GM23338 (cell line): ENCODE measurements around the gene CCDC27. TPM values are rescaled to one million over a fixed set of nuclear protein-coding genes. Genes with fewer than 3 reads are reported as not detected.
"Not testable (repeated sequence)": the region's sequence is repeated elsewhere in the genome, so short reads cannot be mapped to it uniquely, and the experiment has no call there.

Source experiments
- ATAC-seq: fragments of 200-7000 bp; cut with Tn5 transposase; 3 replicates; pipeline ENCODE4 v1.9.1; 2020
- DNase-seq: peaks from one replicate; pipeline ENCODE4 v3.0.0-alpha.2; 2015; ENCODE audit warnings: low spot score
- H2AFZ ChIP-seq: fragments of 200-600 bp; sonication (generic); 2 replicates; pipeline ENCODE4 v1.8.0; 2016; ENCODE audit warnings: antibody characterized with exemption, mild to moderate bottlenecking, moderate library complexity
- H3F3A ChIP-seq: fragments of 200-600 bp; sonication (generic); replicated peaks from 2 replicates; pipeline ENCODE4 v1.8.0; 2017; ENCODE audit warnings: antibody characterized with exemption, mixed run types, low read depth
- H3K27ac ChIP-seq: fragments of 200-600 bp; sonication (generic); 2 replicates; pipeline ENCODE4 v1.6.1; 2016; ENCODE audit warnings: low read depth
- H3K27me3 ChIP-seq: fragments of 200-600 bp; sonication (generic); 2 replicates; pipeline ENCODE4 v1.8.0; 2016; ENCODE audit warnings: mild to moderate bottlenecking, mixed run types, moderate library complexity; ENCODE audit not compliant: insufficient read depth
- H3K36me3 ChIP-seq: fragments of 200-600 bp; sonication (generic); 2 replicates; pipeline ENCODE4 v1.8.0; 2016; ENCODE audit warnings: mild to moderate bottlenecking; ENCODE audit not compliant: insufficient read depth
- H3K4me1 ChIP-seq: fragments of 200-600 bp; sonication (generic); 2 replicates; pipeline ENCODE4 v1.8.0; 2016; ENCODE audit warnings: mild to moderate bottlenecking, moderate library complexity; ENCODE audit not compliant: insufficient read depth
- H3K4me2 ChIP-seq: fragments of 200-600 bp; sonication (generic); 2 replicates; pipeline ENCODE4 v1.7.1; 2017; ENCODE audit warnings: mixed run types
- H3K4me3 ChIP-seq: fragments of 200-600 bp; sonication (generic); 2 replicates; pipeline ENCODE4 v1.6.1; 2016; ENCODE audit warnings: mixed run types
- H3K79me2 ChIP-seq: fragments of 200-600 bp; sonication (generic); replicated peaks from 2 replicates; pipeline ENCODE4 v1.8.0; 2017; ENCODE audit warnings: mild to moderate bottlenecking; ENCODE audit not compliant: insufficient read depth
- H3K9me2 ChIP-seq: fragments of 200-600 bp; sonication (generic); 2 replicates; pipeline ENCODE4 v1.8.0; 2017; ENCODE audit not compliant: insufficient read depth
- H4K20me1 ChIP-seq: fragments of 200-600 bp; sonication (generic); replicated peaks from 2 replicates; pipeline ENCODE4 v1.8.0; 2017; ENCODE audit warnings: mild to moderate bottlenecking; ENCODE audit not compliant: insufficient read depth
- H3K27ac Mint-ChIP-seq: 2 replicates; pipeline ENCODE4 v1.8.0; 2020; ENCODE audit warnings: inconsistent platforms, mild to moderate bottlenecking, moderate library complexity, mixed read lengths
- H3K27me3 Mint-ChIP-seq: 3 replicates; pipeline ENCODE4 v1.8.0; 2022; ENCODE audit warnings: low read depth, mild to moderate bottlenecking, moderate library complexity, mixed read lengths, inconsistent platforms; ENCODE audit not compliant: insufficient read depth, poor library complexity
- H3K36me3 Mint-ChIP-seq: 3 replicates; pipeline ENCODE4 v1.8.0; 2021; ENCODE audit warnings: low read depth, mild to moderate bottlenecking, inconsistent platforms, moderate library complexity, mixed read lengths
- H3K4me1 Mint-ChIP-seq: 3 replicates; pipeline ENCODE4 v1.8.0; 2020; ENCODE audit warnings: mild to moderate bottlenecking, inconsistent platforms, mixed read lengths
- H3K4me3 Mint-ChIP-seq: 3 replicates; pipeline ENCODE4 v1.8.0; 2021; ENCODE audit warnings: moderate library complexity, mild to moderate bottlenecking, inconsistent platforms, mixed read lengths
- H3K9me3 Mint-ChIP-seq: 3 replicates; pipeline ENCODE4 v1.8.0; 2020; ENCODE audit warnings: moderate library complexity, mild to moderate bottlenecking, inconsistent platforms, mixed read lengths
- EZH2 ChIP-seq: fragments of 200-600 bp; sonication (generic); IDR thresholded peaks from one replicate; pipeline ENCODE4 v1.8.0; 2017; ENCODE audit warnings: antibody characterized with exemption, mild to moderate bottlenecking, low read depth; ENCODE audit not compliant: unreplicated experiment
- EZH2phosphoT487 ChIP-seq: fragments of 200-600 bp; sonication (generic); IDR thresholded peaks from one replicate; pipeline ENCODE4 v1.8.1; 2018; ENCODE audit warnings: antibody characterized with exemption; ENCODE audit not compliant: unreplicated experiment
- POLR2AphosphoS5 ChIP-seq: IDR thresholded peaks from 2 replicates; pipeline ENCODE4 v1.6.1; 2016; ENCODE audit warnings: antibody characterized with exemption, low read depth
- ZNF114 ChIP-seq: fragments of 250-450 bp; sonication (Bioruptor Pico); IDR thresholded peaks from 2 replicates; pipeline ENCODE4 v1.5.0; 2020; ENCODE audit warnings: mild to moderate bottlenecking, moderate library complexity
- ZNF331 ChIP-seq: fragments of 250-450 bp; sonication (Bioruptor Pico); IDR thresholded peaks from 2 replicates; pipeline ENCODE4 v1.5.0; 2020; ENCODE audit warnings: low read depth, mild to moderate bottlenecking, moderate library complexity
- polyA plus RNA-seq: library from polyadenylated mRNA; unstranded; fragments of >200 nt; fragmentation: Nextera tagmentation; extraction: Ambion mirVana; gene quantifications from 2 replicates; pipeline ENCODE4 v1.2.1, GENCODE V29; 2016
- total RNA-seq: library from RNA; depleted of rRNA; stranded (reverse); fragments of >200 nt; shearing (Covaris generic); gene quantifications from 2 replicates; pipeline ENCODE4 v1.2.3, GENCODE V29; 2014
- TF ChIP-seq, protein P1 (sequence below): IDR thresholded peaks from 2 replicates; pipeline ENCODE4 v1.6.1; 2016; ENCODE audit warnings: antibody characterized with exemption
- TF ChIP-seq, protein P2 (sequence below): IDR thresholded peaks from one replicate; pipeline ENCODE4 v1.6.1; 2018; ENCODE audit warnings: antibody characterized with exemption; ENCODE audit not compliant: unreplicated experiment
- TF ChIP-seq, protein P3 (sequence below), 2 experiments: fragments of 200-600 bp in 1 of 2; sonication (generic) in 1 of 2; conservative IDR thresholded peaks; 2 replicates each; pipeline versions ENCODE4 v1.5.1 to v1.6.1; 2016 to 2017; ENCODE audit warnings: antibody characterized with exemption in 2 of 2, low read depth in 2 of 2, mild to moderate bottlenecking in 2 of 2, moderate library complexity in 1 of 2

Gene CCDC27
- total and polyA plus RNA-seq, 2 experiments from 2014 or later, result 0.18 to 0.45 TPM

DNA sequence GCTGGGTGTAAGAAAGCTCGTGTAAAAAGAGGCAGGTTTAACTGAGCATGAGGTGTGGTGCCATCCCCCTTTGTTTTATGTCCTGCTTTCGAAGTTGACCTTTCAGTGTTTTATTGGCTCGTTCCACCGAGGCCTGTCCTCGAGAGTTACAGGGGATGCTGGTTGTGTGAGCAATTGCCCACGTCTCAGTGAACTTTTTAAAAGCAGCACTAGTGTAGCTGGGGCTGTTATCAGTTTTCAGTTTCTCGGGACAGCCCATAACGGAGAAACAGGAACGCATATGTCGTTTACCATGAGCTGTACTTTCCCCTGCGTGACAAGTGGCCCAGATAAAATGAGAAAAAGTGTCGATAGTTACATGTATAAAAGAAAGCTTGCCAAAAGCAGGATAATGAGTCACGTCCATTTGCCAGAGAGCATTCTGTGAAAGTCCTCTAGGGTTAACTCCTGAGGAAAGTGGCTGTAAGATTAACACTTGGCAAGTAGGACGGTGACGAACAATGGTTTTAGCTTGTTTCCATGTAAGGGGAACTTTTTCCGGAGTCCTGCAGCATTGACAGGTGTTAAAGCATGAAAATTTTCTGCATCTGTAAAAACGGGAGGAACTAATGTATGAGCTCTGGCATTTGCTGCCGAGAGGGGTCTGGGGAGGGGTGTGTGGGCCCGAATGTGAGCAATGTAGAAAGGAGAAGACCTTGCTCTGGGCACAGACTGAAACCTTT is 51.8 kb downstream of the CCDC27 start:
- Mint-ChIP-seq H3K4me3 (no peak overlapping the region), H3K9me3 (peaks cover 51% of the 10 kb centered on the region)
- H4K20me1 ChIP-seq, result no peaks in the 10 kb centered on the region

DNA sequence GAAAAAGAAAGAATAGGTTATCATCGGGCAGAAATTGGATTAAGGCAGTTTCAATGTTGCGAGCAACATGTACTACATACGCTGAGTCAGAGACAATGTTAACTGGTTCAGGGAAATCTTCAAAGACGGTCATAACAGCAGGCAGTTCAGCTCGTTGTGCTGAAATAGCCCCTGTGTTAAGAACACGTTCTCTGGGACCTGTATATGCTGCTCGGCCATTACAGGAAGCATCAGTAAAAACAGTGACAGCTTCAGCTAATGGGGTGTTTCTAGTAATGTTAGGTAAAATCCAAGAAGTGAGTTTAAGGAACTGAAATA is 52.3 kb downstream of the CCDC27 start:
- H3K36me3 Mint-ChIP-seq, result peaks cover 13% of the 10 kb centered on the region
- H3K4me2 ChIP-seq, H3F3A ChIP-seq, H3K9me2 ChIP-seq, H3K4me3 ChIP-seq, DNase-seq, H3K27me3 ChIP-seq, H4K20me1 ChIP-seq, H3K79me2 ChIP-seq, H3K4me1 ChIP-seq, H3K27ac Mint-ChIP-seq, ATAC-seq, H3K36me3 ChIP-seq, H3K27me3 Mint-ChIP-seq, H3K27ac ChIP-seq, H3K4me3 Mint-ChIP-seq, H3K4me1 Mint-ChIP-seq, H2AFZ ChIP-seq: not testable (repeated sequence)
- H3K9me3 Mint-ChIP-seq, result peaks cover 56% of the 10 kb centered on the region

More for the DNA sequence above, 51.8 kb downstream of the CCDC27 start:
- DNase-seq, result no peak
- no peaks in the 10 kb centered on the region for H3K9me2 ChIP-seq
- Mint-ChIP-seq H3K27ac (no peak overlapping the region), H3K36me3 (peaks cover 13% of the 10 kb centered on the region), H3K27me3 (peaks cover 3% of the 10 kb centered on the region), H3K4me1 (no peaks in the 10 kb centered on the region; the same call in 1 of the 3 replicates)
- ATAC-seq, result no peak
- H2AFZ ChIP-seq, result no peak overlapping the region
- no peaks in the 10 kb centered on the region for H3K27me3 ChIP-seq
- no peaks in the 10 kb centered on the region for H3K36me3 ChIP-seq
- H3K4me1 ChIP-seq, result no peaks in the 10 kb centered on the region
- no peaks in the 10 kb centered on the region for H3K79me2 ChIP-seq
- no peak overlapping the region for H3K4me2 ChIP-seq
- H3K27ac ChIP-seq, result no peak overlapping the region
- no peak overlapping the region for H3K4me3 ChIP-seq
- no peaks in the 10 kb centered on the region for H3F3A ChIP-seq
- TF ChIP-seq EZH2, result no peak
- TF ChIP-seq POLR2AphosphoS5, result no peak

DNA sequence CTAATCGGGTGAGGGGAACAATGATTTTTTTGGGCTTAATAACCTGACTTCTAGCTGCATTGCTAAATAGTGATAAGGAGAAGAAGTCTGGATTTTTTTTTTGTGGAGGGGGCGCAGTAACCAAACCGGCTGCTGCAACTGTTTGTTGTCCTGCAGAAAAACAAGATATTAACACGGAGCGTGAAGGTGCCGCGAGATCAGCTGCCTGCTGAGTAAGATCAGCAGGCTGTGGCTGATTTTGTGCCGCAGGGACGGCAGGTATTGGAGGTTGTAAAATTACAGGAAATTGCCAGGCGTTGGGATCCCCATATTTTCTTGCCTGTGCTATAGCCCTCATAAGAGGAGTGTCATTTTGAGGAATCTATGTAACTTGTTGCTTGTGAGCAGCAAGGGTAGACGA is 52.8 kb downstream of the CCDC27 start:
- DNase-seq (no peak), ATAC-seq (no peak)
- Mint-ChIP-seq H3K4me1 (no peaks in the 10 kb centered on the region; the same call in 2 of the 3 replicates), H3K27me3 (peaks cover 2% of the 10 kb centered on the region), H3K9me3 (peaks cover 58% of the 10 kb centered on the region), H3K4me3 (no peak overlapping the region), H3K36me3 (peaks cover 13% of the 10 kb centered on the region), H3K27ac (no peak overlapping the region)
- Histone ChIP-seq H3K79me2 (no peaks in the 10 kb centered on the region), H3K9me2 (no peaks in the 10 kb centered on the region), H3K4me1 (no peaks in the 10 kb centered on the region), H2AFZ (no peak overlapping the region), H3K4me3 (no peak overlapping the region), H4K20me1 (no peaks in the 10 kb centered on the region), H3K27ac (no peak overlapping the region), H3F3A (no peaks in the 10 kb centered on the region), H3K27me3 (no peaks in the 10 kb centered on the region), H3K36me3 (no peaks in the 10 kb centered on the region), H3K4me2 (no peak overlapping the region)
- no peak for TF ChIP-seq EZH2phosphoT487
- TF ChIP-seq, protein P1, sequence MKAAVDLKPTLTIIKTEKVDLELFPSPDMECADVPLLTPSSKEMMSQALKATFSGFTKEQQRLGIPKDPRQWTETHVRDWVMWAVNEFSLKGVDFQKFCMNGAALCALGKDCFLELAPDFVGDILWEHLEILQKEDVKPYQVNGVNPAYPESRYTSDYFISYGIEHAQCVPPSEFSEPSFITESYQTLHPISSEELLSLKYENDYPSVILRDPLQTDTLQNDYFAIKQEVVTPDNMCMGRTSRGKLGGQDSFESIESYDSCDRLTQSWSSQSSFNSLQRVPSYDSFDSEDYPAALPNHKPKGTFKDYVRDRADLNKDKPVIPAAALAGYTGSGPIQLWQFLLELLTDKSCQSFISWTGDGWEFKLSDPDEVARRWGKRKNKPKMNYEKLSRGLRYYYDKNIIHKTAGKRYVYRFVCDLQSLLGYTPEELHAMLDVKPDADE, result no peak
- no peak for TF ChIP-seq ZNF114 (CRISPR knock-in tag)
- TF ChIP-seq, protein P2, sequence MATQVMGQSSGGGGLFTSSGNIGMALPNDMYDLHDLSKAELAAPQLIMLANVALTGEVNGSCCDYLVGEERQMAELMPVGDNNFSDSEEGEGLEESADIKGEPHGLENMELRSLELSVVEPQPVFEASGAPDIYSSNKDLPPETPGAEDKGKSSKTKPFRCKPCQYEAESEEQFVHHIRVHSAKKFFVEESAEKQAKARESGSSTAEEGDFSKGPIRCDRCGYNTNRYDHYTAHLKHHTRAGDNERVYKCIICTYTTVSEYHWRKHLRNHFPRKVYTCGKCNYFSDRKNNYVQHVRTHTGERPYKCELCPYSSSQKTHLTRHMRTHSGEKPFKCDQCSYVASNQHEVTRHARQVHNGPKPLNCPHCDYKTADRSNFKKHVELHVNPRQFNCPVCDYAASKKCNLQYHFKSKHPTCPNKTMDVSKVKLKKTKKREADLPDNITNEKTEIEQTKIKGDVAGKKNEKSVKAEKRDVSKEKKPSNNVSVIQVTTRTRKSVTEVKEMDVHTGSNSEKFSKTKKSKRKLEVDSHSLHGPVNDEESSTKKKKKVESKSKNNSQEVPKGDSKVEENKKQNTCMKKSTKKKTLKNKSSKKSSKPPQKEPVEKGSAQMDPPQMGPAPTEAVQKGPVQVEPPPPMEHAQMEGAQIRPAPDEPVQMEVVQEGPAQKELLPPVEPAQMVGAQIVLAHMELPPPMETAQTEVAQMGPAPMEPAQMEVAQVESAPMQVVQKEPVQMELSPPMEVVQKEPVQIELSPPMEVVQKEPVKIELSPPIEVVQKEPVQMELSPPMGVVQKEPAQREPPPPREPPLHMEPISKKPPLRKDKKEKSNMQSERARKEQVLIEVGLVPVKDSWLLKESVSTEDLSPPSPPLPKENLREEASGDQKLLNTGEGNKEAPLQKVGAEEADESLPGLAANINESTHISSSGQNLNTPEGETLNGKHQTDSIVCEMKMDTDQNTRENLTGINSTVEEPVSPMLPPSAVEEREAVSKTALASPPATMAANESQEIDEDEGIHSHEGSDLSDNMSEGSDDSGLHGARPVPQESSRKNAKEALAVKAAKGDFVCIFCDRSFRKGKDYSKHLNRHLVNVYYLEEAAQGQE, result no peak
- TF ChIP-seq, protein P3, sequence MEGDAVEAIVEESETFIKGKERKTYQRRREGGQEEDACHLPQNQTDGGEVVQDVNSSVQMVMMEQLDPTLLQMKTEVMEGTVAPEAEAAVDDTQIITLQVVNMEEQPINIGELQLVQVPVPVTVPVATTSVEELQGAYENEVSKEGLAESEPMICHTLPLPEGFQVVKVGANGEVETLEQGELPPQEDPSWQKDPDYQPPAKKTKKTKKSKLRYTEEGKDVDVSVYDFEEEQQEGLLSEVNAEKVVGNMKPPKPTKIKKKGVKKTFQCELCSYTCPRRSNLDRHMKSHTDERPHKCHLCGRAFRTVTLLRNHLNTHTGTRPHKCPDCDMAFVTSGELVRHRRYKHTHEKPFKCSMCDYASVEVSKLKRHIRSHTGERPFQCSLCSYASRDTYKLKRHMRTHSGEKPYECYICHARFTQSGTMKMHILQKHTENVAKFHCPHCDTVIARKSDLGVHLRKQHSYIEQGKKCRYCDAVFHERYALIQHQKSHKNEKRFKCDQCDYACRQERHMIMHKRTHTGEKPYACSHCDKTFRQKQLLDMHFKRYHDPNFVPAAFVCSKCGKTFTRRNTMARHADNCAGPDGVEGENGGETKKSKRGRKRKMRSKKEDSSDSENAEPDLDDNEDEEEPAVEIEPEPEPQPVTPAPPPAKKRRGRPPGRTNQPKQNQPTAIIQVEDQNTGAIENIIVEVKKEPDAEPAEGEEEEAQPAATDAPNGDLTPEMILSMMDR (conservative IDR thresholded peaks at IDR 0.05; ENCODE audit: low read depth in 2 of 2), result no peak
- no peak for TF ChIP-seq ZNF331 (CRISPR knock-in tag)
